Measurements from ENCODE around the gene CPE. TPM values are rescaled to one million over a fixed set of nuclear protein-coding genes. Genes with fewer than 3 reads are reported as not detected.

Gene CPE
- total RNA-seq, 1 donor from 2014 or later, result 93.8 TPM

GRCh38 chr4:165398570-165398969, 19.8 kb downstream of the CPE start:
- H3K9me3 Mint-ChIP-seq, result no peaks in the 10 kb centered on the region
- H3K36me3 Mint-ChIP-seq, result no peaks in the 10 kb centered on the region
- no peak overlapping the region for H3K4me3 Mint-ChIP-seq
- peaks cover 32% of the 10 kb centered on the region for H3K4me1 Mint-ChIP-seq
- no peak overlapping the region for H3K27ac Mint-ChIP-seq
- TF ChIP-seq CTCF (IDR thresholded peaks at IDR 0.05; ENCODE audit: unreplicated experiment), result no peak
- no peaks in the 10 kb centered on the region for H3K27me3 Mint-ChIP-seq (ENCODE audit: low read depth)
- no peak for DNase-seq (ENCODE audit: low spot score in 2 of 2, unreplicated experiment in 2 of 2)

DNA sequence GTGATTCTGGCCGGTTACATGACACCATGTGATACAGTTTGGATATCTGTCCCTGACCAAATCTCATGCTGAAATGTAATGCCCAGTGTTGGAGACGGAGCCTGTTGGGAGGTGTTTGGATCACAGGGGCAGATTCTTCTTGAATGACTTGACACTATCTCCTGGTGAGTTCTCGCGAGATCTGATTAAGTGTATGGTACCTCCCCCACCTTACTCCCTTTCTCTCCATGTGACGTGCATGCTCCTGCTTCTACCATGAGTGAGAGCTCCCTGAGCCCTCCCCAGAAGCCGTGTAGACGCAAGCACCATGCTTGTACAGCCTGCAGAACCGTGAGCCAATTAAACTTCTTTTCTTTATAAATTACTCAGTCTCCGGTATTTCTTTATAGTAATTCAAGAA, 23.6 kb downstream of the CPE start:
- no peaks in the 10 kb centered on the region for H3K27me3 Mint-ChIP-seq (ENCODE audit: low read depth)
- DNase-seq (ENCODE audit: low spot score in 2 of 2, unreplicated experiment in 2 of 2), result no peak
- no peaks in the 10 kb centered on the region for H3K9me3 Mint-ChIP-seq
- no peak overlapping the region for H3K4me3 Mint-ChIP-seq
- peaks cover 6% of the 10 kb centered on the region for H3K36me3 Mint-ChIP-seq
- H3K27ac Mint-ChIP-seq, result no peak overlapping the region
- H3K4me1 Mint-ChIP-seq, result peaks cover 7% of the 10 kb centered on the region
- no peak for TF ChIP-seq CTCF (IDR thresholded peaks at IDR 0.05; ENCODE audit: unreplicated experiment)

GRCh38 chr4:165403048-165403447, 24.2 kb downstream of the CPE start:
- Mint-ChIP-seq H3K4me1 (peaks cover 7% of the 10 kb centered on the region), H3K36me3 (peaks cover 6% of the 10 kb centered on the region), H3K4me3 (no peak overlapping the region), H3K9me3 (peaks cover 2% of the 10 kb centered on the region), H3K27ac (no peak overlapping the region), H3K27me3 (ENCODE audit: low read depth) (no peaks in the 10 kb centered on the region)
- no peak for TF ChIP-seq CTCF (IDR thresholded peaks at IDR 0.05; ENCODE audit: unreplicated experiment)
- DNase-seq (ENCODE audit: low spot score in 2 of 2, unreplicated experiment in 2 of 2), result no peak

DNA sequence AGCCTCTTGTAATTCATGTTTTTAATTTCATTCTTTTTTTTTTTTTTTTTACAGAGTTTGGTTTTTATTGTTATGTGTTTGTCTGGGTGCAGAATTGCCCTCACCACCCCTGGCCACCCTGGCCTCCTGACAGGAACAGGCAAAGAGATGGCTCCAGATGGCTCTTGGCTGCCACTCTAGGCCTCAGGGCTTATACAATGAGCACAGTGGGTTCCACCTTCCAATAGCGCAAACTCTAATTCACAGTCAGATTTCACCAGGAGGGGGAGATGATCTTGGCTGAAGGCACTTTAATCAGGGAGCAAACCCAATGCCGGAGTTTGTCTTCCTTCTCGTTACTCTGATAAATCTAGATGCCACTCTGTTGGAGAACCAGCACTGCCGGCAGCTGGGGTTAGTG, 24.8 kb downstream of the CPE start:
- H3K27ac Mint-ChIP-seq, result no peak overlapping the region
- H3K27me3 Mint-ChIP-seq (ENCODE audit: low read depth), result no peaks in the 10 kb centered on the region
- H3K4me1 Mint-ChIP-seq, result peaks cover 3% of the 10 kb centered on the region
- no peak overlapping the region for H3K4me3 Mint-ChIP-seq
- H3K9me3 Mint-ChIP-seq, result peaks cover 4% of the 10 kb centered on the region
- no peak for TF ChIP-seq CTCF (IDR thresholded peaks at IDR 0.05; ENCODE audit: unreplicated experiment)
- peaks cover 6% of the 10 kb centered on the region for H3K36me3 Mint-ChIP-seq
- no peak for DNase-seq (ENCODE audit: low spot score in 2 of 2, unreplicated experiment in 2 of 2)

DNA sequence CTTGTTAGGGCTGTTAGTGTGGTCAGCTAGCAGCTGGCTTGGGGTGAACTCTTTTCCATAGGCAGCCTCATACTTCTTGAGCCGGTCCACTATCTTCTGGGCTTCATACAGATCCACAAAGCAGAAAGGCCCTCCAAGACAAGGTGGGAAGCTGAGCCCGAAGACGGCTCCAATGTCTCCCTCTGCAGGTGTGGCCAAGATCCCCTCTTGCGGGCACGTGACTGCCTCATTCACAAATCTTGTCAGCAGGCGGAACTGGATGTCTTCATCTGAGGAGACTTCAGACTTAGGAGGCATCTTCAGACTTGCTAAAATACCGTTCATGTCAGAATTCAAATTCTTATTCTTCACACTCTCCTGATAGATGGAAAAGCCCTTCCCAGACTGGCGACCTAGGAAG, 25.3 kb downstream of the CPE start:
- no peak for DNase-seq (ENCODE audit: low spot score in 2 of 2, unreplicated experiment in 2 of 2)
- TF ChIP-seq CTCF (IDR thresholded peaks at IDR 0.05; ENCODE audit: unreplicated experiment), result no peak
- Mint-ChIP-seq H3K4me3 (no peak overlapping the region), H3K36me3 (peaks cover 6% of the 10 kb centered on the region), H3K4me1 (peaks cover 1% of the 10 kb centered on the region), H3K9me3 (peaks cover 7% of the 10 kb centered on the region), H3K27ac (no peak overlapping the region), H3K27me3 (ENCODE audit: low read depth) (no peaks in the 10 kb centered on the region)

- no peaks in the 10 kb centered on the region for H3K27me3 Mint-ChIP-seq (ENCODE audit: low read depth)
- no peak overlapping the region for H3K27ac Mint-ChIP-seq
- TF ChIP-seq CTCF (IDR thresholded peaks at IDR 0.05; ENCODE audit: unreplicated experiment), result no peak
- H3K36me3 Mint-ChIP-seq, result peaks cover 6% of the 10 kb centered on the region
- DNase-seq (ENCODE audit: low spot score in 2 of 2, unreplicated experiment in 2 of 2), result no peak
- H3K4me1 Mint-ChIP-seq, result peaks cover 1% of the 10 kb centered on the region
- H3K9me3 Mint-ChIP-seq, result peaks cover 7% of the 10 kb centered on the region
- no peak overlapping the region for H3K4me3 Mint-ChIP-seq
These were observed 25.9 kb downstream of the CPE start for GRCh38 chr4:165404696-165405095.

All from mesothelial cell of epicardium (in vitro differentiated cells).